ENCODE results near the gene TPI1. TPM values are rescaled to one million over a fixed set of nuclear protein-coding genes. Genes with fewer than 3 reads are reported as not detected.

TPI1 gene
- total and polyA plus RNA-seq, 2 of the 8 experiments (the other 6 are each of a cell fraction or from before 2014, with no cell fraction given): 910 to 3,018 TPM

DNA sequence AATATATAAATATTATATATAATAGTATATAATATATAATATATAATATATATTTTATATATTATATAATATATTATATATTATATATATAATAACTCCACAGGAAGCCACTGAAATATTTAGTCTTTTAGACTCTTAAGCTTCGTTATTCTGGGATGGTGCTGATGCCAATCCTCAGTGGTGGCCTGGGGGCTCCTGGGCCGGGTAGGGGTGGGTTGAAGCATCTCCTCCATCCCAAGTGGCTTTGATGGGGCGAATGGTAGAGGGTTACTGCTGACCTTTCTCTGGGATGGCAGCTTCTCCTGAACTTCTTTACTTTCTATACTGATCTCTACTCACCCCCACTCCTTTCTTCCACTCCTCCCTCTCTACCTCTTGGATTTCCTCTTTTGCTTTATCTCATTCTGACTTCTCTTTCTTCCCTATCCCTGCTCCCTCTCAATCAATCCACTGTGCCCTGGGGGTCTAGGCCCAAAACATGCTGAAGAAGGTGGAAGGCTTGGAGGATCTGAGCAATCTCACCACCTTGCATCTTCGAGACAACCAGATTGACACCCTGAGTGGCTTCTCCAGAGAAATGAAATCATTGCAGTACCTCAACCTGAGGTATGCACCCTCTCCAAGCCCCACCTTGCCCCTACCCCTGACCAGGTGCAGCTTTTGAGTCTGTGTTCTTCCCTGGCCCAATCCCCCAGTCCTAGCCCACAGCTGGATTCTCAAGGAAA is 42.3 kb downstream of the TPI1 start:
- peaks cover 0 to 4% (median 0%) of the 10 kb centered on the region in 4 experiments; a peak in 4 of 7 replicates for H3K27me3 ChIP-seq (replicated peaks in 1 of 4; ENCODE audit: control insufficient read depth in 3 of 4, extremely low read depth in 1 of 4, insufficient read depth in 3 of 4, low read length in 3 of 4)
- H3K23me2 ChIP-seq (ENCODE audit: low read depth, low read length): peaks cover 6% of the 10 kb centered on the region; the same call in 1 of the 2 replicates
- no peak overlapping the region for H2BK5ac ChIP-seq (ENCODE audit: low read depth, low read length)
- H4K91ac ChIP-seq (replicated peaks; ENCODE audit: insufficient read length, low read length): no peak overlapping the region
- H2BK12ac ChIP-seq (ENCODE audit: low read depth, low read length): no peak overlapping the region
- H2AK5ac ChIP-seq (ENCODE audit: low read depth, low read length): no peak overlapping the region
- no peaks in the 10 kb centered on the region for H3K79me2 ChIP-seq (ENCODE audit: control insufficient read depth in 1 of 2, insufficient read depth in 2 of 2, low read length in 2 of 2)
- H4K20me1 ChIP-seq (replicated peaks in 1 of 2; ENCODE audit: control insufficient read depth in 1 of 2, insufficient read depth in 2 of 2, low read length in 2 of 2): no peaks in the 10 kb centered on the region
- H2BK15ac ChIP-seq (ENCODE audit: low read length): no peak overlapping the region
- POLR2A ChIA-PET (ENCODE audit: partially characterized antibody): interaction anchor here (1.0 to 39.6 kb wide), 6 partner anchors 8 to 57 kb away, joined by 3 to 1027 read pairs (median 117); partner anchors contain the start of genes ATN1, C12orf57, PTPN6 and RNU7-1
- H4K8ac ChIP-seq (ENCODE audit: extremely low read depth, insufficient read depth, low read length): no peak overlapping the region
- no peak for DNase-seq (ENCODE audit: low read depth in 1 of 2, low spot score in 2 of 2)
- H3K79me1 ChIP-seq (ENCODE audit: low read depth, low read length): no peaks in the 10 kb centered on the region
- H3K27ac ChIP-seq (ENCODE audit: low read depth, low read length): no peak overlapping the region
- no peak overlapping the region for H3K4ac ChIP-seq (replicated peaks; ENCODE audit: insufficient read length, low read depth, low read length)
- no peak overlapping the region for H3K4me3 ChIP-seq (ENCODE audit: extremely low read depth in 1 of 4, insufficient read depth in 2 of 4, low read depth in 3 of 4, low read length in 4 of 4)
- no peak overlapping the region for H2BK20ac ChIP-seq (ENCODE audit: low read length)
- no peaks in the 10 kb centered on the region for H3K9me3 ChIP-seq (ENCODE audit: insufficient read depth in 2 of 2, low read depth in 1 of 2, low read length in 1 of 2)
- H2BK120ac ChIP-seq (replicated peaks; ENCODE audit: low read depth, low read length): no peak overlapping the region
- no peak overlapping the region for H3K56ac ChIP-seq (replicated peaks; ENCODE audit: insufficient read length, low read depth, low read length)
- CTCF ChIA-PET (ENCODE audit: partially characterized antibody): interaction anchor here (1.0 to 13.0 kb wide), 6 partner anchors 9 to 53 kb away, joined by 3 to 74 read pairs (median 16); partner anchors contain the start of genes ATN1, ENO2 and SPSB2
- no peak overlapping the region for H3K18ac ChIP-seq (ENCODE audit: extremely low read depth, low read length)
- H3K9ac ChIP-seq (replicated peaks in 1 of 4; ENCODE audit: extremely low read depth in 1 of 4, low read depth in 3 of 4, low read length in 3 of 4): no peak overlapping the region
- no peak overlapping the region for H3K4me2 ChIP-seq (ENCODE audit: insufficient read depth in 1 of 2, low read depth in 2 of 2, low read length in 2 of 2)
- H3K4me1 ChIP-seq (replicated peaks in 1 of 4; ENCODE audit: control insufficient read depth in 3 of 4, insufficient read depth in 4 of 4, low read length in 3 of 4): peaks cover 5 to 19% (median 10%) of the 10 kb centered on the region in 4 experiments
- WGBS, 2 experiments (ENCODE audit: extremely low coverage in 1 of 2, insufficient coverage in 1 of 2, insufficient read length in 1 of 2, insufficient replicate concordance in 2 of 2, low coverage in 1 of 2, low lambda C conversion rate in 2 of 2, missing lambda C conversion rate in 1 of 2): 86% methylated on average over 4 of the region's 4 CpGs; no CpG with 5 or more reads in 1 of the 2 experiments
- no peaks in the 10 kb centered on the region for H3K36me3 ChIP-seq (ENCODE audit: control insufficient read depth in 2 of 4, insufficient read depth in 4 of 4, low read length in 3 of 4)
- H3K14ac ChIP-seq (ENCODE audit: insufficient read length): no peak overlapping the region
- H3K23ac ChIP-seq (ENCODE audit: insufficient read length): no peak overlapping the region
- no peak for FAIRE-seq
- H4K5ac ChIP-seq (ENCODE audit: insufficient read length, low read depth, low read length): no peak overlapping the region
- H2AFZ ChIP-seq (ENCODE audit: low read length): no peak overlapping the region
- TF ChIP-seq CHD1 (IDR thresholded peaks at IDR 0.05; ENCODE audit: low read depth, low read length) (no peak), RBBP5 (IDR thresholded peaks at IDR 0.05; ENCODE audit: borderline replicate concordance, low read depth, low read length) (no peak), CBX8 (IDR thresholded peaks at IDR 0.05; ENCODE audit: borderline replicate concordance, low read depth, low read length) (no peak), POU5F1 (IDR thresholded peaks at IDR 0.05; ENCODE audit: low read depth, low read length) (no peak), YY1 (IDR thresholded peaks at IDR 0.05; ENCODE audit: low read depth, low read length) (no peak), SP2 (IDR thresholded peaks at IDR 0.05; ENCODE audit: low read length) (no peak), PHF8 (conservative IDR thresholded peaks at IDR 0.05; ENCODE audit: low read depth, low read length) (no peak), MAFK (IDR thresholded peaks at IDR 0.05; ENCODE audit: low read depth, low read length) (no peak), KDM1A (IDR thresholded peaks at IDR 0.05; ENCODE audit: borderline replicate concordance, low read length) (no peak), POLR2AphosphoS5 (IDR thresholded peaks at IDR 0.05; ENCODE audit: low read depth, low read length) (no peak), SUZ12 (IDR thresholded peaks at IDR 0.05; ENCODE audit: low read length) (no peak), HDAC6 (IDR thresholded peaks at IDR 0.05; ENCODE audit: low read depth, low read length) (no peak), TAF7 (optimal IDR thresholded peaks at IDR 0.05; ENCODE audit: borderline replicate concordance, low read depth, low read length) (no peak), SIRT6 (IDR thresholded peaks at IDR 0.05; ENCODE audit: low read length) (no peak)

All from H1 (cell line).